Raji (cell line): ENCODE results near the gene CYP2E1.

Experiments used
- POLR2A ChIP-seq: IDR thresholded peaks from 2 replicates; pipeline ENCODE4 v1.6.1; 2011; ENCODE audit warnings: low read depth, low read length, control low read depth; ENCODE audit not compliant: insufficient read depth

CYP2E1 gene

DNA sequence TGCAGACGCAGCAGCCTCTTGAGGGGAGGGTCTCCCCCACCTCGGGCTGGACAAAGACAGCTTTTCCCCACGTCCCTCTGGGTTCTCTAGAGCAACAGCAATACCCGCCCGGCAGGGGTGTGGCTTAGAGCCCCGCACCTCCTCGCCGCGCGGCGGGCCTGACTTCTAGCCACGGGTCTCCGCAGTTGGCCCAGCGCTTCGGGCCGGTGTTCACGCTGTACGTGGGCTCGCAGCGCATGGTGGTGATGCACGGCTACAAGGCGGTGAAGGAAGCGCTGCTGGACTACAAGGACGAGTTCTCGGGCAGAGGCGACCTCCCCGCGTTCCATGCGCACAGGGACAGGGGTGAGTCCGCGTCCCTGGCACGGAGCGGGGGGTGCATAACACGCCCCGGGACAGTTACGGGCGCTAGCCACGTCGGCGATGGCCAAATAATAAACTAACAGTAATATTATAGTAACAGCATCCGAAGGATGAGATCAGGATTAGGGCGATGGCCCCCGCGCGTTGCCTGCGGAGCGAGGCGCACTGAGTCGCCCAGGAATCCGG is 1.2 kb downstream of the CYP2E1 start:
- no peak for TF ChIP-seq POLR2A

DNA sequence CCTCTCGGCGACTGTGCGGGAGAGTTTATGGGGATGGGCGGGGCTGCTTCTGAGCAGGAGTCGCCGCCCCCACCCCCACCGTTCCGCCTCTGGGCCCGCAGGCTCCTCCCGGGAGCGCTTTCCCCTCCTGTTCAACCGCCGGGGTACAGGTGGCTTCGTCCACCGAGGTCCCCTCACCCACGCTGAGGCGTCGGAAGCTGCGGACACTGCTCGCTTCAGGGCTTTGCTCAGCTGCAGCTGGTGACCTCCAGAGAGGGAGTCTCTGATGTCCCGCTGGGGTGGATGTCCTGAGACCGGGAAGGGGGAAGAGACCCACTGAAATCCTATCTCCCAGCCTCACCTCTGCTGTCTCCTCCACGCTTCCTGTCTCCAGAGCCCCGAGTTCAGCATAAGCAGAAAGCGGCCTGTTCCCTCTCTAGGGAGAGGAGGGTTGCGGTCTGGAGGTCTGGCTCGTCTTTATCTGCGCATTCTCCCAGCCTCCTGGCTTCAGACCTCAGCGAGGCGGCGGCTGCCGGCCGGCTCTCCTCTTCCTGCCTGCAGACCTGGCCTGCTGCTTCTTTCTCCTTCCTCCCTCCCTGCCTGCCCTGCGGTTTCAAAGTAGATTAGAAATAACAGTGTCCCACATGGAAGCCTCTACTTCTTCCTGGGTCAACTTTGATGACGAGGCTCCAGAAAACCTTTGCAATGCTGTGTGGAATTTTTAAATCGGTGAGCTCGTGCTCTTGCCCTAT is 1.8 kb downstream of the CYP2E1 start:
- TF ChIP-seq POLR2A: no peak

DNA sequence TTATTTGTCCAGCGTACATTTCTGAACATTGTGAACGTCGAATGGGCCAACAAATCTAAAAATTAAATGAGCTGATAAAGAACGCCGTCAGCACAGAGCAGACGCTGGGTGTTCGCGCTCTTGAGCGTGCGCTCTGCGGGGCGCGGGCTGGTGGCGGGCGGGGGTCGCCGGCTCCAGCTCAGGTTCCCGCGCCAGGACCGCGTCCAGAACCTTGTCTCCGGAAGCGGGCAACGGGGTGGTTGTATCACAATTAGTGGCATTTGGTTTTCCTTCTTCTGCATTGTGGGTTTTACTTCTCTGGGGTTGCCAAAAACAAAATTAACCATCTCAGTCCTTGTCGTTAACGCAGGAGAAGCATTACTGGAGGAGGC is 2.4 kb downstream of the CYP2E1 start:
- TF ChIP-seq POLR2A: no peak

DNA sequence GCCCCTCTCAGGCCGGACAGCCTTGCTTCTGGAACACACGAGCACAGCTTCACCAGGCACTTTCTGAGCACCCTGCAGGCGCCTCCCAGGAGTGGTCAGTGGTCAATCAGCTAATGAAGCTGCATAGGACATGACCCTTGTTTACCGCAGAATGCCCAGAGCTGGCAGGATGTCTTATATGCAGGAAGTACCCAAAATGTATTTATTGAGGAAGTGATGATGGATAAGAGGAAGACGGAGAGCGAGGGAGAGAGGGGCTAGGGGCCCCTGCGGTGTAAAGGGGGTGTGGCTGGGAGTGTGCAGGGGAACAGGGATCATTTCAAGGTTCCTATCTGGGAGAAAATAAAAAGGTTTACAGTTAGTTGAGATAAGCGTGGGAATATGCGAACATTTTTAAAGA is 3.3 kb downstream of the CYP2E1 start:
- no peak for TF ChIP-seq POLR2A

DNA sequence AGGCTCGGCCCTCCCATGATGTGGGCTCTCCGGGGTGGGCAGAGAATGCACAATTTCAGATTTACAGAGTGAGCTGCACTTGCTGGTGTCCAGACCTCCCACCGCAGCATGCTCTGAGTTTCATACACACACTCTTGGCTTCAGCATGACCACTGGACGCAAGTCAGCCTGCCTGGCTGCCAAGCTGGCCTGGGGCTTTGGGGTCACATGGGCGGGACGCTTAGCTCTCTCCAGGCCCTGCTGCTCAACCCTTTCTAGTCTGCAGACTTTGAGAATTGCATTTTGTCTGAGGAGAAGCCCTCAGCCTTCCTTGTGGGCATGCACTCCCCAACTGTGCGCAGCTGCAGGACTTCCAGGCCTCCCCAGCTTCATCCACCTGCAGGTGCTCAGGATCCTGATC is 5.7 kb downstream of the CYP2E1 start:
- TF ChIP-seq POLR2A: no peak

DNA sequence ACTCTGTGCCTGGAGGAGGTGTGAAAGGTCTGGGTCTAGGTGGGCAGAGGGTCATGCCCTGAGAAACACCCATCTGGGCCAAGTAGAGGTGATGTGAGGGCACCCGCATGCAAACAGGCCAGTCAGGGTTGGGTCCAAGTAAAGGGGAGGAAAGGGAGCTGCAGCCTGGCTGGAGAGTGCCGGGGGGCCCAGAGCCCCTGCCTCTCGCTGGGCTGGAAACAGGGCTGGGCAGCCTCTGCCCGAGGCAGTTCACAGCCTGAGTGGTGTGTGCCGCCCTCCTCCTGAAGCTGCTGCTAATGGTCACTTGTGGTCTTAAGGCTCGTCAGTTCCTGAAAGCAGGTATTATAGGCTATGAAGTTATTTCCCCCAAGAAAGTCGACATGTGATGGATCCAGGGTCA is 7.3 kb downstream of the CYP2E1 start:
- TF ChIP-seq POLR2A: no peak

DNA sequence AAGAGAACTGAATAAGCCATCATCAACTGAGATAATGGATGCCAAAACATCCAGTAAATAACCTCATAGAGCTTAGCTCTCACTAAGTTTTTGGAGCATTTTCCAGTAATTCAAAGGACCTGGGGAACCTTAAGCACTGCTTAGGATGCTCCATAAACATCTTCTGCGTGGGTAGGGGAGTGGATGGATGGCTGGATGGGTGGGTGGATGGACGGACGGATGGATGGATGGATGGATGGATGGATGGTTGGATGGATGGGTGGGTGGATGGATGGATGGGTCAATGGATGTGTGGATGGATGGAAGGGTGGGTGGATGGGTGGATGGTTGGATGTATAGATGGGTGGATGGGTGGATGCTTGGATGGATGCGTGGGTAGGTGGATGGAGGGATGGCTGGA is 9.0 kb downstream of the CYP2E1 start:
- no peak for TF ChIP-seq POLR2A

DNA sequence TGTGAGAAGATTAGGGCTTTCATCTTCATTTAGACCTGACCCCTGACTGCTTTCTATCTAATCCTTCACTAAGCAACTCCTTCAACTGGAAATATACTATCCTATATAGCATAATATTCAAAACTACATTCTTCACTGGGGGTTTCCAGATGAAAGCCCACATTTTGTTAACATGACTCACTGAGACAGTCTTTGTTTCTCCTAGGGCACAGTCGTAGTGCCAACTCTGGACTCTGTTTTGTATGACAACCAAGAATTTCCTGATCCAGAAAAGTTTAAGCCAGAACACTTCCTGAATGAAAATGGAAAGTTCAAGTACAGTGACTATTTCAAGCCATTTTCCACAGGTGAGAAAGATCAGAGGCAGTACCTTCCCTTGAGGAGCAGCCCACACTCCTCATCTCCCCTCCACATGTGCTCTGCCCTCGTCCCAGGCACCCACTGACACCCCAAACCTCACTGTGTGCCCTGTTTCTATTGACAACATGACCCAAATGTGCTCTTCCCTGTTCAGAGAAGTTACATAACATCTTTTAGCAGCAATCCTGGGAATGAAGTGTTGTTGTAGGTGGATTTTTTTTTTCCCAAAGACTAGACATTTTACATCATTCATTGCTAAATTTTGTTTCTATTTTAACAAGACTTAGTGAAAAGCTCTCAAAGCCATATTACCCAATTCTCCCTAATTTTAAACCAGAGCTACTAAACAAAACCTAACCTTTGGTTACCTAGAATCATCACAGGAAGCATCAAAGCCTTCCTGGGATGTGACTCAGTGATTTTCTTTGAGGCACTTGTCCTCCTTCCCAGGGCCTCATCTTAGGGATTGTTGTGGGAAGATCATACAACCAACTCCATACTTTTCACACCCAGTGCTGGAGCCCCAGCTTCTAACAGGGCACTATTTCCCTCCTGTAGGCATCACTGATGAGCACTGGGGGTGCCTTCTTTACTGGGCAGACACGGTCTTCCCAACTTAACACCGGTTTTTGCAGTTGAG is 10.7 kb downstream of the CYP2E1 start:
- TF ChIP-seq POLR2A: no peak

DNA sequence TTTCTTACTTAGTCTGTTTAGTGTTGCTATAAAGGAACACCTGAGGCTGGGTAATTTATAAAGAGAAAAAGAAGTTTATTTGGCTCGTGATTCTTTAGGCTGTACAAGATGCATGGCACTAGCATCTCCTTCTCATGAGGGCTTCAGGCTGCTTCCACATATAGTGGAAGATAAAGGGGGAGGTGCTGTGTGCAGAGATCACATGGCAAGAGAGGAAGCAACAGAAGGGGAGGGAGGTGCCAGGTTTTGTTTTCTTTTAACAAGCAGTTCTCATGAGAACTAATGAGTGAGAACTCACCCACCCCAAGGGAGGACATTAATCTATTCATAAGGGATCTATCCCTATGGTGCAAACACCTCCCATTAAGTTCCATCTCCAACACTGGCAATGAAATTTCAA is 17.3 kb downstream of the CYP2E1 start:
- TF ChIP-seq POLR2A: no peak

DNA sequence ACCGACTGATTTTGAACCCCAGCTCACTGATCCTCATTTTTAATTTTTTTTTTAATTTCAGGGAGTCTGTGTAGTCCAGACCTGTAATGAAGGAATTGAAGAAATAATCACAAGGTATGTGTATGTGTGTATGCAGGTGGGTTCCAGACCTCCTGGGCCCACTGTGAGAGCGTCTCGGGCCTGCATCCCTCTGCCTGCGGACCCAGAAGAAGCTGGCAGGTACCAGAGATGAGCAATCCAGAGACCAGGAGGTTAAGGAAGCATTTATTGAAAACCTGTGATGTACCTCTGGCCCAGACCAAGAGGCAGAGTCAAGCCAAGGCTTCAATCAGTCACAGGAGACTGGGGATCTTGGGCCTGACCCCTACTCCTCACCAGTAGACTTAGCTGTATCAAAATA is 27.4 kb downstream of the CYP2E1 start:
- TF ChIP-seq POLR2A: no peak

DNA sequence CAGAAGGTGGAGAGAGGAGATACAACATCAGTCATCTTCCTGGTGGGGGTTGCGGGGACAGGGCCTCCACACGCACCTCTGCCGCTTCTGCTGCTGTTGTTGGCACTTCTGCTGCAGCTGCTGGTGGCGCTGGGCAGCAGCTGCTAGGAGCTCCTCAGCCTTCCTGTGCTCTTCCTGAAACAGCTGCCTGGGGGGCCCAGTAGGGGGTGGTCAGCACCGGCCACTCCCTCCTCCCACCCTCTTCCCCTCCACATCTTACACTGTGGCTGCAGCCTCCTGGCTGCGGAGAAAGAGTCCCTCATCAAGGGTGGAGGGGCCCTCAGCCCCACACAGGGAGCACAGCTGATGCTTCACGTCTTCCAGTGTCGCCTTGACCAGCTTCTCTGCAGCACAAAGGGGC is 28.4 kb downstream of the CYP2E1 start:
- no peak for TF ChIP-seq POLR2A

DNA sequence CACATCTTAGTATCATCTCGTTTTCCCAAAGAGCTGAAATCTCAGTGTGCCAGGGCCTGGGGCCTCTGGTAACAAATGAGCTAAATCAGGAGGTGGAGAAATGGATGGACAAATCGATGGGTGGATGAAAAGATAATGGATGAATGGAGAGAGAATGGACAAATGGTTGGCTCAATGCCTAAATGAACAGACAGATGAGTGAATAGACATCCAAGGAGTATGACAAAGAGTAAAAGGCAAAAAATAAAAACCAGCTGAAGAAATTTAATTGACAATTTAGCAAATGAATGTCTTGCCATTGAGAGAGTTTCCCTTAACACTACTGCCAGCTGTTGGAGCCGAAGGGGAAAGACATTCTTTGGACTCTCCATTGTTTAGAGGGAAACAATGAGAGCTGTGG is 30.2 kb downstream of the CYP2E1 start:
- TF ChIP-seq POLR2A: no peak

DNA sequence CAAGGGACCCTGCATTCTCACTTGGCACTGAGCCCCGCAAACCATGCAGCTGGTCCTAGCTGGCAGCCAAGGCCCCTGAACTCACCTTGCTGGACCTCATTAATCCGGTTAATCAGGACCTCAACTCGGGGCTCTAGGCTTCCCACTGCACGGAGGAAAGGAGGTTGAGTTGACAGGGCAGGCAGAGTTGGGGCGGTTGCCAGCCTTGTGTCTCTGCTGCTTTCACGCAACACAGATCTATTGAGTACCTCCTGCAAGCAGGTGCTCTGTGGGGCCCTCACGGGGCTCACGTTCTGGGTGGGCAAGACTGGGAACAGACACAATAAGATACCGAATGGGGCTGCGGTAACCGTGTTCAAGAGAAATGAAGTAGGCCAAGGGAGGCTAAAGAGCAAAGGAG is 32.1 kb downstream of the CYP2E1 start:
- no peak for TF ChIP-seq POLR2A

DNA sequence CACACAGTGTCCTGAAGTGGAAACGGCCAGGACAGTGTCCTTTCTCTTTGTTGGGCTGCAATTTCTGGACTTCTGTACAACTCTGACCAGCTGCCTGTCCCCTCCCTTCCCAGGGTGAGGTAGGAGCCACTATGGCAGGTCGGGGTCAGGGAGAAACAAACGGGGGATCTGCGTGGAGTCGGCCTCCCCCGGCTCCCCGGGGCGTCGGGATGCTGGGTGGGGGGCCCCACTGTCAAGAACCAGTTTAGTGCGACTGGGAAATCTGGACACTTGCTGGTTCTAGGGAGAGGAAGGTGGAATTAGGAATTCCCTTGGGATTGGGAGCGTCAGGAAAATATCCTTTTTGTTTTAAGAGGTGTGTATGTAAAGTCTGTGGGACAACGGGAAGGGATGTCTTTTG is 37.7 kb downstream of the CYP2E1 start:
- no peak for TF ChIP-seq POLR2A

DNA sequence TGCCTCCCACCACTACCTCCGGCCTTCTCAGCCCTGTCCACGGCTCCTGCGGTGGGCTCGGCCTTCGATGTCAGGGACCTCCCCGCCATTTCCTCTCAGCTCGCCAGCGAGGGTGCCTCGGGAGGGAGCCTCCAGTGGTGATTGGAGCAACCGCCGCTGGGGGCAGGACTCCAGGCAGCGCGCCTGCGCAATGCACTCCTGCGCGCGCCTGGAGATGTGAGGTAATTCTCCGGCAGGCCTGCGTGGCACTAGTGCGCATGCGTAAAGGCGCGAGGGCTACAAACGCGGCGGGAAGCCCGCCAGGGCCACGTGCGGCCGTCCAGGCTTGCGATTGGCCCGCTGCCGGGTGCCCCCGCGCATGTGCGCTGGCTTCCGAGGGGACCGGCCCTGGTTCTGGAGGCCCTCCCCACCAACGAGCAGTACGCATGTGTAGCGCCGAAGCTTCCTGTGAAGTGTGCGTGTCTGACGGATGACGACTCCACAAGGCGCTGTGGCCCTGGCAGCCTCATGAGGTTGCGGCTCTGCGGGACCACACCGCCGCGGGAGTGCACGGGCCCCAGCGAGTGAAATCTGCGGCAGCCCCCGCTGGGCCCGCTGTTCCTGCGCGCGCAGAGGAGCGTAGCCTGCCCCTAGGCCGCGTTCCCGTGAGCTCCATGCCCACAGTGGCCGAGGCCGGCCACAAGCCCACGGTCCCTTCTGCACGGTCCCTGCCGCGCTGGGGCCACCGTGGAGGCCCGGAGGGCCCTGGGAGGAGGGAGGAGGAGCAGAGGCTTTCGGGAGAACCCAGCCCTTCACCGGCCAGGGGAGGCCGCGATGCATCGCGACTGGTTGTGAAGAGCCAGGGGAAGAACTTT is 38.5 kb downstream of the CYP2E1 start, which contains the start of gene SYCE1:
SYCE1 (minus strand) TSS at position 143 of the 854 bp plus-strand sequence; CDS start at position 89, 54 bp downstream.
- TF ChIP-seq POLR2A: no peak
